Hypothalamus (tissue), 51 donors: ENCODE data around the gene SLC9A9.
"Not testable (repeated sequence)": the region's sequence is repeated elsewhere in the genome, so short reads cannot be mapped to it uniquely, and the experiment has no call there.

ENCODE experiments used
- DNase-seq, 51 donors: peaks; one replicate each; lab custom pipeline; 2025; lab: John Stamatoyannopoulos, UW

The SLC9A9 gene

DNA sequence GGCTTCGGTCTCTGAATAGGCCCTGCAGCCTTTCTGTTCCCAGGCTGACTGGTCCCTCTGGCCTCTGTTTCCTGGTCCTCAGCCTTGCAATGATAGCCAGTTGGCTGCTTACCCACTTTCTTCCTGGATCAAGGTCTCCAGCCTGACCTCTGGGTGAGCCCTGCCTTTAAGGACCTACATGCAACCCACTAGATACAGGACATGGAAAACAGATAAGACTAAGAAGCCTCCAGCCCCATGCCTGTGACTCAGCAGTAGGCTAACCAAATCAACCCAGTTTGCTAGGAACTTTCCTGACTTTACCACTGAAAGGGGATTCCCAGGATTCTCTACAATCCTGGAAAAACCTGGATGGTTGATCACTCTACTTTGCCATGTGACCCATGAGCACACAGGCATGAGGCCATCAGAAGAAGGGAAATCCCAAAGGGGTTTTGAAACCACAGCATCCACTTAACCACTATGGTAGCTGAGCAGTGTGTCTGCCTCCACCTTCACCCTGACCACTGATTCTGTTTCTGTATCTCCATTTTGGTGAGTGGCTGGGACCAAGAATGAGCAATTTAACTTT is 540.6 kb downstream of the SLC9A9 start:
- no peak for DNase-seq

DNA sequence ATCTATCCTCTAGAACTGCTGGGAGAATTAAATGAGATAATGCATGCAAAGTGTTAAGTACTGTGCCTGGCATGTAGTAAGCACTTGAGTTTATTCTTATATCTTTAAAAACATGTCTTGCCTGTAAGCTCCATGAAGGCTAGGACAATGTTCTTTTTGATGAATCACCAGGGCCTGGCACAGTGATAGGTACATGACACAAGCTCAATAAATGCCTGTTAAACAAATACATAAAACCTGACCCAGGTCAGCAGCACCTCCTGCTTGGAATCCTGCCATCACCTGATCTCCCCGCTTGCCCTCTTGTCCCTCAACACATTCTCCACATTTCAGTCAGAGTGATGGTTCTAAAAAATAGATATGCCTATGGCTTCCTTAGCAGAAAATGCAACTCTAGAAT is 541.9 kb downstream of the SLC9A9 start:
- DNase-seq, result no peak

DNA sequence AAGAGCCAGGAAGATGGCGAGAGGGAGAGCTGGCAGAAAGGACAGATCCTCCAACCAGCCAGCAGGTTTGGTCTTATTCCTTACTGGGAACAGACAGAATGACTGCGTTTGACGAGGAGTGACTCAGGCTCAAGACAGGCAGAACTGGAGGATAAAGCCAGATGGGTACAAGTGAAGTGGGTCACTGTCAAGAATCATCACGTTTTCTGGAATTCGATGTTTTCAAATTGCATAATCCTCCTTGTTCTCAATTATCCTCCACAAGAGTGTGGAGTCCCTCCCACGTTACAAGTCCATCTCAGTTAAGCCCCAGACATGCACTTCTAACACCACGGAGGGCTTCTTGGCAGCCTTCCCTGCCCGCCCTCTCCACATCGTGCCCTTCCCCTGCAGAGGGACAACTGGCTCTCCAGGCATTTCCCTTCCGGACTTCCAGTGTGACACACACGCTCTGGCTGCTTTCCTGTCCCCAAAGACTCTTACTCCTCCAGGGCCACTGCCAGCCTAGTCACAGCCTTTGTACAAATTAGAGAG is 545.6 kb downstream of the SLC9A9 start:
- DNase-seq, result peak in 6 of 51 donors; percentile 4 to 44 (median 31)

GRCh38 chr3:143301031-143301901 is 547.0 kb downstream of the SLC9A9 start:
- DNase-seq, result no peak

DNA sequence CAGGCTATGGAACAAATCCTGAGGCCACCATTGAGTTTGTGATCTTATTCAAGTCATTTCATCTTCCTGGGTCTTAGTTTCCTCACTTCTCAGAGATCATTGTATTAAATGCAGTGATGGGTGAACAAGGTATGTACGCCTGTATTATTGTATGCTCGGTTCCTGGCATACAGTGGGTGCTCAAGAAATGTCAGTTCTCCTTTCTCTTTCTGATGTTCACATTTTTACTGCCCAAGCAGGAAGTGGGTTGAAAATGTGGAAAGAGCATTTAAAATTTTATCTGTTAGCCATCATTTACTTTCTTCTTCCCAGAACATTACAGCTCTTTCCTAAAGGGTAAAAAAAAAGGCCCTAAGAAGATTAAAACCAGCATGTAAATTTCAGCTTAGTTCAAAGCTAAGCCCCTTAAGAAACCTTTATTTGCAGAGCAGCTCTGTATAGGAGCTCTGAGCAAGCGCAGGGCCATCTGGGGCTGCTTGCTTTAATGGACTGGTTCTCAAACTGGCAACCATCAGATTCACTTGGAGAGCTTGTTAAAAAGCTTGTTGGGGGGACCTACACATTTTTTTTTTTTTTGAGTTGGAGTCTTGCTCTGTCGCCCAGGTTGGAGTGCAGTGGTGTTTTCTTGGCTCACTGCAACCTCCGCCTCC is 549.3 kb downstream of the SLC9A9 start:
- DNase-seq, result no peak

DNA sequence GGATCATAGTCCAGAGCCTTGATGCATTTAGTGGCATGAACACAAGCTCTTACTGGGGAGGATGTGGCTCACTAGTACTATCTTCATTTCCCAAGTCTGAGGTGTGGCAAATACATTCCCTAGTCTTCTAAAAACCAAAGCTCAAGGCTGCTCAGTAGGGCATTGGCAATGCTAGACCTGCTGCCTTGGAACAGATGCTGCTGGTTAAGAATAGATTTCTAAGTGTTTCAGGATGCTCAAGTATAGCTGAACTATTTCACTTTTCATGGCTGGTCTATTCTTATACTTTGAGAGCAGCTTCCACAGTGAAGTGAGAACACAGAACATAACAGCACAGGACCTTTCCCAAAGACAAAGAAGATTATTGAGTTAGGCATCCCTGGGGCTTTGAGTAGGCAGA is 549.9 kb downstream of the SLC9A9 start:
- no peak for DNase-seq

DNA sequence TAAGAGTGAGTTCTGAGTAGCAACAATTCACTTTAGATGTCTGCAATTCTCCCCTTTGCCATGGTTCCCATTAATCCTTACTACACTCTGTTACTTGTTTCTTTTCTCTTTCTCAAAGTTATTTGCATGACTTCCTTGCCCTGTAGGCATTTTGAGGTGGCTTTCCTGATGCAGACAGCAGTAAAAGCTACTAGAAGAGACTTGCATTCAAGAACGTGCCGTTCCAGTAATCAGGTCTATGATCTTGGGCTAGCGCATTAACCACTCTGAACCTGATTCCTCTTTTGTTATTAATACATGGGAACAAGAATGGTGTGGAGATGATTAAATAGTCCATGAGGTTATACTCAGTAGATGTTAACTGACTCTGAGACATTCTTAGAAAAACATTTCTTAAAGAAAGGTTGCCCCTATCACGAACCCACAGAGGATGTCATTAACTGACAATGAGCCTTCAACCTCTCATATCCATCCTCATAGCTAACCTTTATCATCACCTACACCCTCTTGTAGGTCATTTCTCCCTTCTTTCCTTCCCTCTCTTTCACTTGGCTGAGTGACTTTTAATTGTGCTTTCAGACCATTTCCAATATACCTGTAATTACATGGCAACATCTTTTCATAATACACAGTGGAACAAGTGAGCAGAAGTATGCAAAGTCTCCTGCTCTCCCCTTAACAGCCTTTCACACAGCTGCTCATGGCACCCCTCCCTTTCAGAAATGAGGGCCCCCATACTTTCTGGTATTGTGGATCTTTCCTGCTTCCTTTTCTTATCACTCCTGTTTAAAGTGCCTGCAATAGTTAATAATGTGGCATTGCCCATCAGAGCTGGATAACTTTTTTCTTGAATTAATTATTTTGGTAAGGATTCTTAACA is 552.8 kb downstream of the SLC9A9 start:
- no peak for DNase-seq

- DNase-seq, result no peak
These were observed 554.1 kb downstream of the SLC9A9 start for GRCh38 chr3:143294188-143294587.

DNA sequence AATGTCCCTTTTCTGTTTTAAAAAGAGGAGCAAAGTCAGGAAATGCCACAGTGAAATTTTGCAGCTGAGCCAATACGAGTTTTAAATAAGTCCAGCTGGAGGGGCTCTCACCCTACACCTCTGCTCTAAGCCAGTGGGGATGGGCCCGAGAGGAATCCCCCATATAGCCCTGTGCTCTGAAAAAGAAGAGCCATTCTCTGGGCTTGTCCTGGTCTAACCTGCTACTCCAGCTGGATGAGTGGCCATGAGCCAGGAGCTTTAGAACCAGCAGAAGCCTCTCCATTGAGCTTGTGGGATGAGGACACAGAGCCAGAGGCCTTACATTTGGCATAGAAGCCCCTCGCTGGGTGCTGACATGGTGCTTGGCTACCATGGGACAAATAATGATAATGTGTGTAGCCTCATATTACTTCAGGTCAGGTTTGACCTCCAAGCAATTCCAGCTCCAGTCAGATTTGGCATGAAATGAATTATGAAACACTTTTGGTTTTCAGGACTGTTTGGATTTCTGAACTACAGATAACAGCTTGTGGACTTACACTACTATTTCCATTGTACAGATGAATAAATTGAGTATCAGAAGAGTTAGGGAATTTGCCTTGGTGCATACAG is 556.3 kb downstream of the SLC9A9 start:
- DNase-seq, result peak in 1 of 51 donors; percentile 7

DNA sequence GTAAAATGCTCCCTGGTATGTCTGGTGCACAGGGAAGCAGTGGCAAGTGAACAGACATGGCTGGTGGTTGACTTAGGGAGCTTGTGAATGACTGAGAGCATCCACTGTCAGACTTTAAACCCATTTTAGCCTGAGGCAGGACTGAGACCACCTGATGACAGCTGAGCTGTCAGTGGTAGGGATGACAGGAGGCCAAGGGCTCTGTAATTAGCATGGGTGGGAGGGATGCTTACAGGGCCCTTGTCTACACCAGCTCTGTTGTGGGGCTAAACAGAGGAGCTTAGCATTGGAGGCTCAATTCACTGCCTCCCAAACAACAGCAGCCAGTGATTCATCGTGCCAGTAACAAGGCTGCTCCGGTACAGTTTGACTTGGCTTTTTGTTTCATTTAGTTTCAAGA is 559.3 kb downstream of the SLC9A9 start:
- DNase-seq, result peak in 8 of 51 donors; percentile 11 to 43 (median 22)

DNA sequence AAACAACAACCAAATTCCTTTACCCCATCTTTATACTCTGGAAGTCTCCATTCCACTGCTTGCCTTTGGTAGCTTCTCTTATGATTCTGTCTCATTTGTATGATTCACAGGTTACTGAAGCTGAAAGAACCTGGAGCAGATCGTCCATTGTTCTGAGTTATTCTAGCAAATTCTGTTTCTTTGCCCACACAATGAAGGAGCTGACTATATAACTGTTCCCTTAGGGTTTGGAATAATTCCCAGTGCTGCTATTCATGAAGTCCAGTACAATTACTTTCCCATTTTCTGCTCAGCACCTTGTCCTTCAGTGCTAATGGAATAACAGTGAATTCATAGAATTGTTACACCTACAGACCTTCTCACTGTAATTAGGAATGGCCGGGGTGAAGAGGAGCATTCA is 560.9 kb downstream of the SLC9A9 start:
- DNase-seq, result peak in 2 of 51 donors; percentile 10

- peak in 3 of 51 donors; percentile 3 to 33 (median 20) for DNase-seq
These were observed 561.8 kb downstream of the SLC9A9 start for GRCh38 chr3:143286392-143287010.

DNA sequence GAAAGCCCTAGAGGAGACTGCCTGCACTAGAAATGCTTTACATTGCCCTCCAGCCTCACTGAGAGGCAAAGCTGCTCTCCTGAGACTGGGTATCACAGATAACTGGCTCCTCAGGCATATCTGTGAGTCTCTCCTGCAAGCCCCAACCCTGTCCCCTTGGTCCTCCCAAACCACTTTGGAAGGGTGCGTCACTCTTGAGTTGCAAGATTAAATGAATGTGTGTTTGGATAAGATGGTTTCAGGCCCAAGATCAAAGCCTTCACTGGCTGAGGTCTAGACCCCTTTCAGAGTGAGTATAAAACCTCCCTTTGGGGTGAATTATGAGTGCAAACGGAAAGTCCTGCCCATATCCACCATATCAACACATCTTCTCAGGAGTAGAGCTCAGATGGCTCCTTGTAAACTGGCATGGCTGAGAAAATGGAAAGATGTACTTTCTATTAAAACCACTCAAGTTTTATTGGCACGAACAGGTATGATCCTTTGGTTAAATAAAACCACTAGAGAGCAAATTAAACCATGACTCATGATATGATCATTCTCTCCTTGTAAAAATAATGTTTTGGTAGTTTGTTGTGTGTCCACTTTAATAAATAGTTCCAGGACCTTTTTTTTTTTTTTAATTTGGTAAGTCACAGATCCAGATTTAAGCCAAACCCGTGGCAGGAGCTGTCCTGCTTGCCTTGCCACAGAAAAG is 564.7 kb downstream of the SLC9A9 start:
- no peak for DNase-seq

DNA sequence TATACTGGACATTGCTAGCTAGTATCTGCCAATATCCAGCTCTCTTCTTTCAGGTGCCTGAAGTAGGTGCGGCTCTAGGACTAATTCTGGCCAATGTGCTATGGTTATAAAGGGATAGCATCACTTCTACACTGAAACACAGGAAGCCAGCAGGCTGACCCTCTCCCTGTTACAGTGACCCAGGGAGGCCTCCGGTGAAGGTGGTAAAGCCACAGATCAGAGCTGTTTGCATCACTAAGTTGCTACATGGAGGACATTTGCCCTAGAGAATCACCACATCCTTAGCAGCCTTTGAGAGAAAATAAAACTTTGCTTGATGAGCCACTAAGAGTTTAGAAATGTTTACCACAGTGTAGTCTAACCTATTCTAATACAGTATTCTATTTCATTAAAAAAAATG is 567.3 kb downstream of the SLC9A9 start:
- DNase-seq, result no peak

DNA sequence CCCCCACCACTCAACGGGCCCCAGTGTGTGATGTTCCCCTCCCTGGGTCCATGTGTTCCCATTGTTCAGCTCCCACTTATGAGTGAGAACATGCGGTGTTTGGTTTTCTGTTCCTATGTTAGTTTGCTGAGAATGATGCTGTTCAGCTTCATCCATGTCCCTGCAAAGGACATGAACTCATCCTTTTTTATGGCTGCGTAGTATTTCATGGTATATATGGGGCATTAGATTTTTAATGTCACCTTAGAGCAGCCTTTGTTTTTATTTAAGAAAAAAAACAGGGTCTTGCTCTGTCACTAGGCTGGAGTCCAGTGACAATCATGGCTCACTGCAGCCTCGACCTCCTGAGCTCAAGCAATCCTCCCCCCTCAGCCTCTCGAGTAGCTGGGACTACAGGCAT is 568.7 kb downstream of the SLC9A9 start:
- not testable (repeated sequence) for DNase-seq

DNA sequence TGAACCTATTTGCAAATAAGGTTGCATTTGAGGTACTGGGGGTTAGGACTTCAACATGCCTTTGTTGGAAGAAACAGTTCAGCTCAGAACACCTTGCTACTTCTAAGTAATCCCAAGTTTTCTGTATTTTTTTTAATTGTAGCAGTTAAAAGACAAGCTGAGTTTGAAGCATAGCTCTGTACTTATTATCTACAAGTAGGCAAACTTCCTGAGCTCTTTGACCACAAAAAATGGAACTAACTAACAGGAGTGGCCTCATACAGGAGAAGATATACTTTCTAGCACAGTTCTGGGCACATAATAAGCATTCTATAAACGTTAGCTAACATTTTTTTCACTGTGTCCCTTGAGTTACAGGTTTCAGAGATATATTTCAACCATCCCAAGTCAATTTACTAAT is 569.5 kb downstream of the SLC9A9 start:
- no peak for DNase-seq

- DNase-seq, result no peak
These were observed 570.7 kb downstream of the SLC9A9 start for GRCh38 chr3:143277531-143277930.

DNA sequence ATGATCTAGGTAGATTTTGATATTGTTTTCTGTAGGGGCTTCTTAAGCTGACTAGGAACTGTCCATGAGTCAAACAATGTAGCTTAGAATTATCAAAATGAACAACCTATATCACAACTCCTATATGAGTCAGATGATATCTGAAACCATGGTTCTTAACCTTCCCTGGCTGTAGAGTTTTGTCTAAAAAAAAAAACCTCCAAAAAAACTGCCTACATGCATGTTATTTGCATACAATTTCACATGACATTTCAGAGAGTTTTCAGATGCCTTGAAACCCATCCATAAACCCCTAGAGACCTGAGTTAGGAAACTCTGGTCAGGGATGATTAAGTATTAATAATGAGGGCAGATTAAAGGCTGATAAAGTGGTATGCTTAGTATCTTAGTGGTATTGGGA is 571.7 kb downstream of the SLC9A9 start:
- DNase-seq, result no peak
